Natural killer cell (primary cell): Measurements from ENCODE around the gene RTL10. TPM values are rescaled to one million over a fixed set of nuclear protein-coding genes. Genes with fewer than 3 reads are reported as not detected.
A peak's percentile ranks its signal among the peaks of the same experiment; 100 is the strongest.

ENCODE experiments used
- ATAC-seq, 3 donors: fragments of 150-1000 bp in 2 of 3; fragments of 200-7000 bp in 1 of 3; cut with Tn5 transposase; 1 replicate in 1 of 3; 2 replicates in 2 of 3; pipeline ENCODE4 v1.10.0; 2021; ENCODE audit warnings: mild to moderate bottlenecking in 2 of 3, moderate library complexity in 2 of 3
- DNase-seq, 2 donors: peaks; one replicate each; pipeline versions ENCODE4 v3.0.0 to v3.0.0-alpha.2; 2013 to 2021; ENCODE audit warnings: mixed read lengths in 1 of 2
- H3K27ac ChIP-seq: one replicate; pipeline ENCODE4 v1.5.1; 2013; ENCODE audit warnings: mild to moderate bottlenecking, low read length
- H3K27me3 ChIP-seq: one replicate; pipeline ENCODE4 v1.6.1; 2013; ENCODE audit warnings: low read length; ENCODE audit not compliant: control insufficient read depth, insufficient read depth
- H3K36me3 ChIP-seq: one replicate; pipeline ENCODE4 v1.6.1; 2013; ENCODE audit warnings: low read length; ENCODE audit not compliant: control insufficient read depth, insufficient read depth
- H3K4me1 ChIP-seq: one replicate; pipeline ENCODE4 v1.6.1; 2013; ENCODE audit warnings: low read length; ENCODE audit not compliant: control insufficient read depth, insufficient read depth
- H3K4me3 ChIP-seq: one replicate; pipeline ENCODE4 v1.5.1; 2013; ENCODE audit warnings: low read length
- H3K9me3 ChIP-seq: one replicate; pipeline ENCODE4 v1.6.1; 2013; ENCODE audit warnings: low read length; ENCODE audit not compliant: control insufficient read depth, insufficient read depth
- H3K27ac Mint-ChIP-seq, 2 donors: one replicate each; pipeline ENCODE4 v1.8.0; 2022; ENCODE audit warnings: mild to moderate bottlenecking in 2 of 2, mixed read lengths in 2 of 2, moderate library complexity in 1 of 2
- H3K27me3 Mint-ChIP-seq, 2 donors: one replicate each; pipeline ENCODE4 v1.8.0; 2022; ENCODE audit warnings: low read depth in 2 of 2, mixed read lengths in 2 of 2
- H3K36me3 Mint-ChIP-seq: one replicate; pipeline ENCODE4 v1.8.0; 2022; ENCODE audit warnings: mixed read lengths
- H3K4me1 Mint-ChIP-seq, 2 donors: one replicate each; pipeline ENCODE4 v1.8.0; 2022; ENCODE audit warnings: mixed read lengths in 2 of 2
- H3K4me3 Mint-ChIP-seq: one replicate; pipeline ENCODE4 v1.8.0; 2022; ENCODE audit warnings: mild to moderate bottlenecking, moderate library complexity, mixed read lengths
- H3K9me3 Mint-ChIP-seq, 2 donors: one replicate each; pipeline ENCODE4 v1.8.0; 2022; ENCODE audit warnings: mixed read lengths in 2 of 2
- CTCF ChIP-seq: fragments of 200-600 bp; IDR thresholded peaks from one replicate; pipeline ENCODE4 v1.8.0; 2022; ENCODE audit warnings: antibody characterized with exemption
- WGBS: methylation state at CpG from one replicate; pipeline ENCODE4 v1.1.7; 2013; ENCODE audit warnings: missing lambda C conversion rate; ENCODE audit not compliant: insufficient coverage; 5-methylcytosine and 5-hydroxymethylcytosine counted together
- intact Hi-C: fragments of 100-400 bp; cut with micrococcal nuclease; formaldehyde crosslinking; loops from one replicate; pipeline ENCODE4 v1.14.2; 2022
- total RNA-seq, 4 donors: library from RNA; stranded (reverse); fragments of 120-200 nt in 1 of 4; gene quantifications; one replicate each; pipeline versions ENCODE4 v1.2.3 to v1.2.4, GENCODE V29; 2013 to 2022

RTL10 gene
- total RNA-seq, 3 donors from 2014 or later (not counting 1 experiment from before 2014, with no cell fraction given): 6.4 to 12.5 (median 11.7) TPM

GRCh38 chr22:19869497-19870152 lies 15.0 kb upstream of the RTL10 start:
- WGBS: 97% methylated on average over 12 of the region's 12 CpGs
- no peak overlapping the region for H3K27ac Mint-ChIP-seq
- peak in 1 of 2 donors; percentile 12 for DNase-seq
- H3K9me3 ChIP-seq: no peaks in the 10 kb centered on the region
- no peaks in the 10 kb centered on the region for H3K4me1 ChIP-seq
- no peak for ATAC-seq
- no peaks in the 10 kb centered on the region for H3K36me3 Mint-ChIP-seq
- no peaks in the 10 kb centered on the region for H3K27me3 Mint-ChIP-seq
- no peak for TF ChIP-seq CTCF
- no peak overlapping the region for H3K4me3 ChIP-seq
- intact Hi-C loops: no loop called here
- H3K4me3 Mint-ChIP-seq: no peak overlapping the region
- no peaks in the 10 kb centered on the region for H3K27me3 ChIP-seq
- no peak overlapping the region for H3K27ac ChIP-seq
- H3K36me3 ChIP-seq: no peaks in the 10 kb centered on the region
- no peaks in the 10 kb centered on the region for H3K9me3 Mint-ChIP-seq
- H3K4me1 Mint-ChIP-seq: no peaks in the 10 kb centered on the region

- no peak overlapping the region for H3K27ac Mint-ChIP-seq
- H3K27me3 Mint-ChIP-seq: no peaks in the 10 kb centered on the region
- no peak for TF ChIP-seq CTCF
- H3K27ac ChIP-seq: no peak overlapping the region
- no peaks in the 10 kb centered on the region for H3K4me1 Mint-ChIP-seq
- no peak overlapping the region for H3K4me3 ChIP-seq
- no peaks in the 10 kb centered on the region for H3K4me1 ChIP-seq
- H3K9me3 ChIP-seq: no peaks in the 10 kb centered on the region
- DNase-seq: peak in 1 of 2 donors; percentile 7
- no peaks in the 10 kb centered on the region for H3K27me3 ChIP-seq
- no peak overlapping the region for H3K4me3 Mint-ChIP-seq
- H3K36me3 Mint-ChIP-seq: no peaks in the 10 kb centered on the region
- 93% methylated on average over 23 of the region's 23 CpGs for WGBS
- intact Hi-C loops: no loop called here
- no peaks in the 10 kb centered on the region for H3K9me3 Mint-ChIP-seq
- H3K36me3 ChIP-seq: no peaks in the 10 kb centered on the region
- no peak for ATAC-seq
Measured at GRCh38 chr22:19868773-19869471, 14.2 kb upstream of the RTL10 start.

- no peak overlapping the region for H3K4me3 Mint-ChIP-seq
- no peak for TF ChIP-seq CTCF
Measured at GRCh38 chr22:19868333-19868732, 13.7 kb upstream of the RTL10 start.

More at GRCh38 chr22:19868333-19868732, 13.7 kb upstream of the RTL10 start:
- no peaks in the 10 kb centered on the region for H3K4me1 ChIP-seq
- H3K4me3 ChIP-seq: no peak overlapping the region
- no peaks in the 10 kb centered on the region for H3K9me3 ChIP-seq
- H3K36me3 ChIP-seq: no peaks in the 10 kb centered on the region
- no peaks in the 10 kb centered on the region for H3K36me3 Mint-ChIP-seq
- H3K9me3 Mint-ChIP-seq: no peaks in the 10 kb centered on the region
- intact Hi-C loops: no loop called here
- no peaks in the 10 kb centered on the region for H3K4me1 Mint-ChIP-seq
- ATAC-seq: no peak
- H3K27ac Mint-ChIP-seq: no peak overlapping the region
- no peak overlapping the region for H3K27ac ChIP-seq
- H3K27me3 ChIP-seq: no peaks in the 10 kb centered on the region
- 91% methylated on average over 3 of the region's 3 CpGs for WGBS
- H3K27me3 Mint-ChIP-seq: no peaks in the 10 kb centered on the region
- DNase-seq: no peak
